Keratinocyte (primary cell): ENCODE data around the gene MYRIP. TPM values are rescaled to one million over a fixed set of nuclear protein-coding genes. Genes with fewer than 3 reads are reported as not detected.
A peak's percentile ranks its signal among the peaks of the same experiment; 100 is the strongest.

ENCODE experiments used
- DNase-seq: peaks from one replicate; pipeline ENCODE4 v3.0.0-alpha.2; 2011; ENCODE audit warnings: low read depth, missing footprints, low spot score
- FAIRE-seq: peaks from 2 replicates; lab custom pipeline; 2011; peaks lifted over from hg19 to GRCh38; lab: Jason Lieb, UNC
- H2AFZ ChIP-seq: 2 replicates; pipeline ENCODE4 v1.6.0; 2012; ENCODE audit warnings: low read length, control low read depth, inconsistent platforms; ENCODE audit not compliant: control insufficient read depth
- H3K27ac ChIP-seq: 2 replicates; pipeline ENCODE4 v1.5.1; 2011; ENCODE audit warnings: low read length; ENCODE audit not compliant: control insufficient read depth, insufficient read depth
- H3K27me3 ChIP-seq: 3 replicates; pipeline ENCODE4 v1.6.0; 2011; ENCODE audit warnings: low read length; ENCODE audit not compliant: control insufficient read depth, insufficient read depth; ENCODE audit errors: extremely low read depth
- H3K36me3 ChIP-seq, 2 experiments: 2 replicates in 1 of 2; 3 replicates in 1 of 2; pipeline ENCODE4 v1.5.1; 2011; ENCODE audit warnings: low read length in 2 of 2, mild to moderate bottlenecking in 1 of 2; ENCODE audit not compliant: control insufficient read depth in 2 of 2, insufficient read depth in 2 of 2; ENCODE audit errors: extremely low read depth in 1 of 2
- H3K4me1 ChIP-seq: 3 replicates; pipeline ENCODE4 v1.5.1; 2011; ENCODE audit warnings: low read length; ENCODE audit not compliant: control insufficient read depth, insufficient read depth; ENCODE audit errors: extremely low read depth
- H3K4me2 ChIP-seq: 3 replicates; pipeline ENCODE4 v1.6.0; 2011; ENCODE audit warnings: low read depth, low read length; ENCODE audit not compliant: control insufficient read depth, insufficient read depth; ENCODE audit errors: extremely low read depth
- H3K4me3 ChIP-seq, 3 experiments: fragments of 200-600 bp in 1 of 3; sonication (generic) in 1 of 3; 2 replicates in 2 of 3; 3 replicates in 1 of 3; pipeline ENCODE4 v1.5.1; 2011 to 2016; ENCODE audit warnings: low read length in 3 of 3, mild to moderate bottlenecking in 3 of 3, control low read depth in 2 of 3, inconsistent platforms in 1 of 3, low read depth in 1 of 3, mixed read lengths in 1 of 3, mixed run types in 1 of 3, moderate library complexity in 1 of 3; ENCODE audit not compliant: control insufficient read depth in 2 of 3, insufficient read depth in 2 of 3; ENCODE audit errors: extremely low read depth in 1 of 3
- H3K79me2 ChIP-seq: 2 replicates; pipeline ENCODE4 v1.6.0; 2012; ENCODE audit warnings: low read length; ENCODE audit not compliant: control insufficient read depth, insufficient read depth
- H3K9ac ChIP-seq: 3 replicates; pipeline ENCODE4 v1.6.0; 2011; ENCODE audit warnings: low read length; ENCODE audit not compliant: control insufficient read depth, insufficient read depth; ENCODE audit errors: extremely low read depth
- H3K9me1 ChIP-seq: 3 replicates; pipeline ENCODE4 v1.6.0; 2011; ENCODE audit warnings: low read length; ENCODE audit not compliant: control insufficient read depth, insufficient read depth; ENCODE audit errors: extremely low read depth
- H3K9me3 ChIP-seq: 2 replicates; pipeline ENCODE4 v1.5.1; 2012; ENCODE audit warnings: low read depth, low read length; ENCODE audit not compliant: control insufficient read depth
- H4K20me1 ChIP-seq: 3 replicates; pipeline ENCODE4 v1.6.0; 2011; ENCODE audit warnings: low read length; ENCODE audit not compliant: control insufficient read depth, insufficient read depth; ENCODE audit errors: extremely low read depth
- CTCF ChIP-seq, 3 experiments: IDR thresholded peaks in 1 of 3; conservative IDR thresholded peaks in 1 of 3; optimal IDR thresholded peaks in 1 of 3; 2 replicates in 2 of 3; 3 replicates in 1 of 3; pipeline versions ENCODE3 to v1.5.1; 2011; ENCODE audit warnings: low read length in 3 of 3, mild to moderate bottlenecking in 3 of 3, moderate library complexity in 2 of 3, control low read depth in 1 of 3, inconsistent platforms in 1 of 3; ENCODE audit not compliant: insufficient read depth in 2 of 3; ENCODE audit errors: extremely low read depth in 1 of 3
- EZH2 ChIP-seq: IDR thresholded peaks from one replicate; pipeline ENCODE4 v1.6.1; 2012; ENCODE audit warnings: inconsistent platforms, mild to moderate bottlenecking, low read length, moderate library complexity
- dilution Hi-C: fragments of 300-500 bp; cut with MboI; formaldehyde crosslinking; loops from one replicate; pipeline ENCODE4 v1.7.0; 2020; ENCODE audit warnings: low sequenced_read_pairs; ENCODE audit not compliant: extremely low pct_ligation_motif_present
- polyA plus RNA-seq, 5 experiments: library from polyadenylated mRNA; depleted of rRNA in 3 of 5; stranded (reverse) in 3 of 5; stranded (forward) in 1 of 5; unstranded in 1 of 5; fragments of >200 nt; gene quantifications; 1 replicate in 1 of 5; 2 replicates in 3 of 5; 3 replicates in 1 of 5; pipeline versions ENCODE4 v1.2.1 to v1.2.3, GENCODE V29; 2011 to 2012; ENCODE audit warnings: missing spikeins in 2 of 5, low read depth in 1 of 5, low replicate concordance in 1 of 5

Gene MYRIP
- polyA plus RNA-seq, 1 donor (not counting 4 experiments of a cell fraction or from before 2014, with no cell fraction given) = 0.01 TPM

- dilution Hi-C loops = loop anchor here (25.0 kb wide), 1 partner anchor 167 kb away; no protein-coding TSS in a partner anchor
- Histone ChIP-seq H3K4me3 (no peak overlapping the region), H3K27me3 (no peaks in the 10 kb centered on the region), H3K9me1 (no peaks in the 10 kb centered on the region), H3K9ac (no peak overlapping the region), H3K79me2 (no peaks in the 10 kb centered on the region), H3K9me3 (no peaks in the 10 kb centered on the region), H3K36me3 (no peaks in the 10 kb centered on the region), H4K20me1 (no peaks in the 10 kb centered on the region), H3K4me1 (peaks cover 5% of the 10 kb centered on the region), H3K27ac (no peak overlapping the region), H2AFZ (no peak overlapping the region), H3K4me2 (peak overlapping the region; percentile 33)
- TF ChIP-seq CTCF (optimal IDR thresholded peaks at IDR 0.05 in 1 of 3, IDR thresholded peaks at IDR 0.05 in 1 of 3, conservative IDR thresholded peaks at IDR 0.05 in 1 of 3; ENCODE audit: extremely low read depth in 1 of 3, insufficient read depth in 2 of 3, low read length in 3 of 3) (no peak), EZH2 (no peak)
- no peak for FAIRE-seq
- DNase-seq = no peak
These were observed 211.3 kb downstream of the MYRIP start for GRCh38 chr3:40020689-40021088.

- no peak for TF ChIP-seq EZH2
- TF ChIP-seq CTCF (optimal IDR thresholded peaks at IDR 0.05 in 1 of 3, IDR thresholded peaks at IDR 0.05 in 1 of 3, conservative IDR thresholded peaks at IDR 0.05 in 1 of 3; ENCODE audit: extremely low read depth in 1 of 3, insufficient read depth in 2 of 3, low read length in 3 of 3) = no peak
- Histone ChIP-seq H2AFZ (no peak overlapping the region), H3K9me3 (no peaks in the 10 kb centered on the region), H3K4me3 (no peak overlapping the region), H3K79me2 (no peaks in the 10 kb centered on the region), H3K36me3 (no peaks in the 10 kb centered on the region), H3K4me1 (peaks cover 5% of the 10 kb centered on the region), H3K9me1 (no peaks in the 10 kb centered on the region), H4K20me1 (no peaks in the 10 kb centered on the region), H3K27me3 (no peaks in the 10 kb centered on the region), H3K27ac (no peak overlapping the region), H3K4me2 (no peak overlapping the region), H3K9ac (no peak overlapping the region)
- DNase-seq (no peak), FAIRE-seq (no peak)
- dilution Hi-C loops = loop anchor here (25.0 kb wide), 1 partner anchor 166 kb away; no protein-coding TSS in a partner anchor
These were observed 211.9 kb downstream of the MYRIP start for GRCh38 chr3:40021338-40021737.
